Stimulated activated CD4-positive, alpha-beta T cell treated with anti-CD3 and anti-CD28 coated beads, TNF-alpha, amount 100 ng/mL, for 24 hours (primary cell): ENCODE measurements around the gene MYG1.

Experiments
- DNase-seq, 3 experiments: peaks; one replicate each; pipeline ENCODE4 v3.0.0-alpha.2; 2020; ENCODE audit warnings: low read depth in 3 of 3

Gene MYG1, protein sequence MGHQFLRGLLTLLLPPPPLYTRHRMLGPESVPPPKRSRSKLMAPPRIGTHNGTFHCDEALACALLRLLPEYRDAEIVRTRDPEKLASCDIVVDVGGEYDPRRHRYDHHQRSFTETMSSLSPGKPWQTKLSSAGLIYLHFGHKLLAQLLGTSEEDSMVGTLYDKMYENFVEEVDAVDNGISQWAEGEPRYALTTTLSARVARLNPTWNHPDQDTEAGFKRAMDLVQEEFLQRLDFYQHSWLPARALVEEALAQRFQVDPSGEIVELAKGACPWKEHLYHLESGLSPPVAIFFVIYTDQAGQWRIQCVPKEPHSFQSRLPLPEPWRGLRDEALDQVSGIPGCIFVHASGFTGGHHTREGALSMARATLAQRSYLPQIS

GRCh38 chr12:53299454-53300180 is at the start of gene MYG1:
MYG1 (plus strand) TSS chr12:53299695; CDS start chr12:53299738, 43 bp downstream.
- peak; percentile 70 to 85 (median 76) for DNase-seq

GRCh38 chr12:53251477-53252348 is 47.8 kb upstream of the MYG1 start:
- peak in 2 of 3 experiments; percentile 45 to 69 for DNase-seq

DNA sequence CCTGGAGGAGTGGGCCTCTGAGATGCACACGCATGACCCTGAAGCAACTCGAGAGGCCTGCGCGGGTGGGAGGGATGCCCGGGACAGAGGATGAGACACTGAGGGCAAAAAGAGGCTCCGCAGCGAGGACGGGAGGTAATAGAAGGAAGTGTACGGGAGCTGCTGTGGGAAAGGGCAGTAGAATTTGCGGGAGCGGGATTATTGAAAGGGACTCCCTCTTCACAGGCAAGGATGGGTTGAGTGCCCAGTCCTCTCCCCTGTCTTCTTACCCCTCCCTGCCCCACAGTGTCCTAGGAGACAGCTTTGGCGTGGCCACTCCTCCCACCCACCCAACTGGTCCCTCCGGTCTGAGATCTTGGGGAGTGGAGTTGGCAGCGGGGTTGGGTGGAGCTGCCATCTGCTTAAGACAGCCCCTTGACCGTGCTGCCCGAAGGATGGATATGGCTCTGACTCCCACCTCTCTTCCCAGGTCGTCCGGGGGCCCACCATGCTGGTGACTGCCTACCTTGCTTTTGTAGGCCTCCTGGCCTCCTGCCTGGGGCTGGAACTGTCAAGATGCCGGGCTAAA is 47.1 kb upstream of the MYG1 start:
- no peak for DNase-seq

DNA sequence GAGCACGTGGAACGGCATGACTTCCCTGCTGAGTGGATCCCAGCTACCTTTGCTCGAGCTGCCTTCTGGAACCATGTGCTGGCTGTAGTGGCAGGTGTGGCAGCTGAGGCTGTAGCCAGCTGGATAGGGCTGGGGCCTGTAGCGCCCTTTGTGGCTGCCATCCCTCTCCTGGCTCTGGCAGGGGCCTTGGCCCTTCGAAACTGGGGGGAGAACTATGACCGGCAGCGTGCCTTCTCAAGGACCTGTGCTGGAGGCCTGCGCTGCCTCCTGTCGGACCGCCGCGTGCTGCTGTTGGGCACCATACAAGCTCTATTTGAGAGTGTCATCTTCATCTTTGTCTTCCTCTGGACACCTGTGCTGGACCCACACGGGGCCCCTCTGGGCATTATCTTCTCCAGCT is 46.2 kb upstream of the MYG1 start:
- DNase-seq, result no peak

DNA sequence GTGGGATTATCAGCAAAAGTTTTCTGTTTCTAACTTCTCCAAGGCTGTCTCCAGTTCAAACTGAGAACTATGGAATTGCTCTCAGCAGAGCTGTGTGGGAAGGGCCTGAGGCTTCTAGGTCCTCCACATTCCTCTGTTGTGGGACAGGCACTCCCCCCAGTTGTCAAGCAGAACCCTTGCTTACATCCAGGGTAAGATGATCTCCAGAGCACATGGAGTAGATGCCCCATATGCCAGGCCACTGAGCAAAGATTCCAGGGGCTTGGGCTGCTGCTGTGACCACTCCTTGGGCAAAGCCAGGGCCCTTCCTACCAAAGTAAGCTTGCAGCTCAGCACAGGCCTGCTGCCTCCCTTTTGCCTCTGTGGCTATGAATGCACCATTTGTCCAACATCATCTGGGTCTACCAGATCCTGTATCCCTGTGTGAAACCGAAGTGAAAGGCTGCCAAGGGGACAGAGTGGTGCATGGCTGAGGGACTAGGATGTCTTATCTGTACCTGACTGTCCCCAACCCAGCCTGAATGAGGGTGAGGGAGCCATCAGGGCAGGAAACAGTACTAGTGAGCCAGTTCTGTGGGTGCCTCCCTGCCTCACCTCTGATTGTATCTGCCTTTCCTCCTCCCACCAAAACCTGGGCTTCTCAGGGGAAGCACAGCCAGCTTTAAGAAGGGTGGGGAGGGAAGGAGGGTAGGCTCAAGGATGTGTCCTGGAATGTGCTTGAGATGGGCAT is 44.5 kb upstream of the MYG1 start:
- DNase-seq, result no peak

- DNase-seq, result no peak
Observed at GRCh38 chr12:53255996-53256395, 43.5 kb upstream of the MYG1 start.

- no peak for DNase-seq
Observed at GRCh38 chr12:53258541-53259539, 40.7 kb upstream of the MYG1 start.

GRCh38 chr12:53259891-53260290 is 39.6 kb upstream of the MYG1 start:
- DNase-seq, result no peak

- DNase-seq, result no peak
Observed at GRCh38 chr12:53265783-53266182, 33.7 kb upstream of the MYG1 start.

DNA sequence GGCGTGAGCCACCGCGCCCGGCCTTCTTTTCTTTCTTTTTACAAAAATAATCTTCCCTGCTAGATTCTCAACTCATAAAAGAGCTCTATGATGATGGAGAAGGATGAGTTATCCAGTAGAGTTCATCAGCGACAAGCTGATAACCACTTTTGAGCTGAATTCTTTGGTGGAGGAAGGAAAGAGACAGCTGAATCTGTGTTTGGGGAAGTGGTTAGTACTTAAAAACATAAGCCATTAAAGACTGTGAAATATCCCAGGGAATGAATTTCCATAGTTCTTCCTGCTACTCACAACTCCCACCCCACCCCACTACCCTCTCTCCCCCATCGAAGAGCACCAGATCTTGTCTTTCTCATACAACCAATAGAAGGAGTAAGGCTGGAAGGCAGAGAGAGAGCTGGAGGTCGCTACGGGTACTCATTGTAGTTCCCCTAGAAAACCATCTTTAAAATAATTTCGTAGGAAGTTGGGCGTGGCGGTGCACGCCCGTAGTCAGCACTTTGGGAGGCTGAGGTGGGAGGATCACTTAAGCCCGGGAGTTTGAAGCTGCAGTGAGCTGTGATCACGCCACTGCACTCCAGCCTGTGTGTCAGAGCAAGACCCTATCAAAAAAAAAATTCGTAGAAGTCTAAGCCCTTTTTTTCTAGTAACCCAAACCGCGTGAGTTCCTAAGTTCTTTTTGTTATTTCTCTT is 32.0 kb upstream of the MYG1 start:
- peak in 1 of 3 experiments; percentile 42 for DNase-seq

- peak; percentile 60 to 90 (median 69) for DNase-seq
Observed at GRCh38 chr12:53267999-53268629, 31.4 kb upstream of the MYG1 start, which contains the start of gene ESPL1. ESPL1 (plus strand) TSS chr12:53268299; CDS start chr12:53268767, 468 bp downstream.

DNA sequence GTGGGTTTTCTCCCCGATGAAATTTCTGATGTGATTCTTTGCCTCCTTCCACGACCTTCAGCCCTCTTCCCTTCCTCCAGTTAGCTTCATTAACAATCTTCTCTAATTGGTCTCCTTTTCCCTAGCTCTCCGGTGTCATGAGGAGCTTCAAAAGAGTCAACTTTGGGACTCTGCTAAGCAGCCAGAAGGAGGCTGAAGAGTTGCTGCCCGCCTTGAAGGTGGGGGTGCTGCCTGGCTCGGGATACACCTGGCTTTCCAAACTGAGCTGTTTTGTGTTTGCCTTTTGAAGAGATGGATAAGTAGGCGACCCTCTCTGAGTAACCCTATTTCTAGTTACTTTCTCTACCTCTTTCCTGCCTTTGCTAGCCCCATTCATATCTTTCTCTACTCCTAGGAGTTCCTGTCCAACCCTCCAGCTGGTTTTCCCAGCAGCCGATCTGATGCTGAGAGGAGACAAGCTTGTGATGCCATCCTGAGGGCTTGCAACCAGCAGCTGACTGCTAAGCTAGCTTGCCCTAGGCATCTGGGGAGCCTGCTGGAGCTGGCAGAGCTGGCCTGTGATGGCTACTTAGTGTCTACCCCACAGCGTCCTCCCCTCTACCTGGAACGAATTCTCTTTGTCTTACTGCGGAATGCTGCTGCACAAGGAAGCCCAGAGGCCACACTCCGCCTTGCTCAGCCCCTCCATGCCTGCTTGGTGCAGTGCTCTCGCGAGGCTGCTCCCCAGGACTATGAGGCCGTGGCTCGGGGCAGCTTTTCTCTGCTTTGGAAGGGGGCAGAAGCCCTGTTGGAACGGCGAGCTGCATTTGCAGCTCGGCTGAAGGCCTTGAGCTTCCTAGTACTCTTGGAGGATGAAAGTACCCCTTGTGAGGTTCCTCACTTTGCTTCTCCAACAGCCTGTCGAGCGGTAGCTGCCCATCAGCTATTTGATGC is 30.6 kb upstream of the MYG1 start:
- DNase-seq, result no peak

DNA sequence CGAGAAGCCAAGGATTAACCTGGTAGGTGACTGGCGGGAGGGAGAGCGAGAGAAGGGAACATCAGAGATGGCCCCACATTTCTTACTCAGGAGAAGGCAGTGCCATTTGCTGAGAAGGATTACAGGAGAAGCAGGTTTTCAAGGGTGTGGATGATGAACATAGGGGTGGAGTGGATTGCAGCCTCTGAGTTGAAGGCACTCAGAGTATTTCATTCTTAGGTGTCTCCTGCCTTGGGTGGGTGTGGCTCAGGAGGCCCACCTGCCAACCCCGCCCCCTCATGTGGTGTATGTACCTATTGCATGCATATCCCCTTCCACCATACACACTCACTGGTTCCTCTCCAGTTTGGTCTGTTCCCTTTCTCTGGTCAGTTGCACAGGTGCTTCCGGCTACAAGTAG is 25.1 kb upstream of the MYG1 start:
- DNase-seq, result no peak

DNA sequence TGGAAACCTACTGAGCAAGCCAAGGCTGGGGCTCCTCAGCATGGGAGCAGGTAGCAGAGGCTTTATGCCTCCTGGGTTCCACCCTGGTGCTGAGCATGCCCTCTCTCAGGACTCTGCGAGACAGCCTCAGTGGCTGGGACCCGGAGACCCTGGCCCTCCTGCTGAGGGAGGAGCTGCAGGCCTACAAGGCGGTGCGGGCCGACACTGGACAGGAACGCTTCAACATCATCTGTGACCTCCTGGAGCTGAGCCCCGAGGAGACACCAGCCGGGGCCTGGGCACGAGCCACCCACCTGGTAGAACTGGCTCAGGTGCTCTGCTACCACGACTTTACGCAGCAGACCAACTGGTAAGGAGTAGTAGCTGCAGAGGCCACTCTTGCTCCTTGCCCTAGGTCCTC is 23.0 kb upstream of the MYG1 start:
- DNase-seq, result no peak

DNA sequence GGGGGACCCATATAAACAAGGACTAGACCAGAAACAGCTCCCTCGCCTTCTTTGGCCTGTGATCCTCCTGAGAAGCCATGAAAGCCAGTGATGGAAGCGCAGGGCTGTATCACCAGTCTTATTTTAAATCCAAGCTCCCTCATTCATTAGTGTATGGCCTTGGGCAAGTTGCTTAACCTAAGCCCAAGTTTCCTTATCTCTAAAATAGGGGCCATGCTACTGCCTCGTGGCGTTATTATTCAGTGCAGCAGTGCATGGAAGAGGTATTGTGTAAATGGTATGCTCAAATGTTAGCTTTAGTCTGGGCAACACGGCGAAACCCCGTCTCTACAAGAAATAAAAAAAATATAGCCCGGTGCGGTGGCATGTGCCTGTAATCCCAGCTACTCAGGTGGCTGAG is 21.5 kb upstream of the MYG1 start:
- DNase-seq, result no peak

DNA sequence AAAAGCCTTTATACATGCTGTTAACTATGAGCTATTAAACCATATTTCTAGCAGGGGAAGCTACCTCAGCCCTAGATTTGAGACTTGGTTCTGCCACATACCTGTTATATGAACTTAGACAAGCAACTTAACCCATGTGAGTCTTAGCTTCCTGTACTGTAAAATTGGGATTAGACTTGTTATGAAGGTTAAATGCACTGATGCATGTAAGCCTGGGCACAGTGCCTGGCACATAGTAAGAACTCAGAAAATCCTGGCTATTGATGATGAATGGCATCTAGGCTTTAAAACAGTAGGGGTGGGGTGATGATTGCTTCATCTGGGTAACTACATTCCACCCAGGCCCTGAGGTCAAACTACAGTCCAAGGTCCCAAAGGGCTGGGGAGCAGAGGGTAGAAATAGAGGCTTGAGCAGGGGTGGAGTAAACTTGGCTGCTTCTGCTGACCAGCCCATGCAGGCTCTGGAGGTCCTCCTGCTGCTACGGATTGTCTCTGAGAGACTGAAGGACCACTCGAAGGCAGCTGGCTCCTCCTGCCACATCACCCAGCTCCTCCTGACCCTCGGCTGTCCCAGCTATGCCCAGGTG is 20.1 kb upstream of the MYG1 start:
- DNase-seq, result no peak

GRCh38 chr12:53279888-53280498 is 19.5 kb upstream of the MYG1 start:
- DNase-seq, result no peak
